HG03354 (cell line): ENCODE results near the gene RNASET2.
"Not testable (repeated sequence)": the region's sequence is repeated elsewhere in the genome, so short reads cannot be mapped to it uniquely, and the experiment has no call there.

Source experiments
- ATAC-seq: cut with Tn5 transposase; IDR thresholded peaks from one replicate; pipeline ENCODE4 v1.9.1; 2021; ENCODE audit warnings: mild to moderate bottlenecking; ENCODE audit not compliant: unreplicated experiment, poor library complexity, severe bottlenecking

RNASET2 gene

DNA sequence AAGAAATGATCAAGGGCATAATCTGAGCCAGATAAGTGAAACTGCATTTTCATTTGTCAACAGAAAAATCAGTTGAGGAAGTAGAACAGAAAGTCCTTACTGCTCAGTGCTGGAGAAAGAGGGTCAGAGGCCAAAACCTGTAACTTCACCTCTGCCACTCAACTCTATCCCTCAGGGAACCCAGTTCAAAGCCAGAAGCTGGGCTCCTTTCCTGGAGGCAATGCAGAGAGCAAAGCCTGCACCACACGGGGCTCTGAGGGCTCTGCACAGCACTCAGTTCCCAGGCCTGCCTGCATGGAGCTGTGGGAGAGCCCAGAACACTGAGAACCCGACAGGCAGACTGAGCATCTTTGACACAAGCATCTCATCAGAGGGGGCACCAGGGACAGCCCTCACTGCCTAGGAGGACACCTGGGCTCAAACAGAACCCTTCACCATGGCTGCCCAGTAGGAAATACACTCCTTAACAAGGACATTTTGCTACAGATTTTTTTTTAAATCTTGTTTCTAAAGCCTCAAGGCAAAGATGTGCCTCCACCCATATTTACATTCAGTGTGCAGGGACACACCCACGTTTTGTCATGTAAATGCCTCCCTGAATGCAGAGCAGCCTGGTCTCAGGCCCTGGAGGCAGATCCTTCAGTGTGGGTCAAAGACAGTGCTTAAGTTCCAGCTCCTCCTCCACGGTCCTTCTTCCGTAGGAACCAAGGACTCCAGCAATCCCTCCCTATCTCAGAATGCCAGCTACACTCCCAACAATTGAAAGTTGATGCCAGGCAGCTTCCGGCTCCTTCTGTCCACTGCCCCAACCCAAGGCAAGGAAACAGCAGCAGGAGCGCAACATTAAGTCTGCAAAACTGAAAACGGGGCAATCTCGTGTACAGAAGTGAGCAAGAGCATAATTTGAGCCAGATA is 6.6 kb downstream of the RNASET2 start:
- ATAC-seq, result no peak

DNA sequence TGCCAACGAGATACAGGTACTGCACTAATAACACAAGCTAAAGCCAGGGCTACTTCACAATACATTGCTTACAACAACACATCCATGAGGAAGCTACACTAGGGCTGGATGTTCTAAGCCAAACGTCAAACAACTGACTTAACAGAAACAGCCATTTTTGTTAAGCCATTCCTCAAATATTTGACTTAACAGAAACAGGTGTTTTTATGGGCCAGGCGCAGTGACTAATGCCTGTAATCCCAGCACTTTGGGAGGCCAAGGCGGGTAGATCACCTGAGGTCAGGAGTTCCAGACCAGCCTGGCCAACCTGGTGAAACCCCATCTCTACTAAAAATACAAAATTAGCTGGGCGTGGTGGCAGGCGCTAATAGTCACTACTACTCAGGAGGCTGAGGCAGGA is 7.6 kb downstream of the RNASET2 start:
- not testable (repeated sequence) for ATAC-seq

DNA sequence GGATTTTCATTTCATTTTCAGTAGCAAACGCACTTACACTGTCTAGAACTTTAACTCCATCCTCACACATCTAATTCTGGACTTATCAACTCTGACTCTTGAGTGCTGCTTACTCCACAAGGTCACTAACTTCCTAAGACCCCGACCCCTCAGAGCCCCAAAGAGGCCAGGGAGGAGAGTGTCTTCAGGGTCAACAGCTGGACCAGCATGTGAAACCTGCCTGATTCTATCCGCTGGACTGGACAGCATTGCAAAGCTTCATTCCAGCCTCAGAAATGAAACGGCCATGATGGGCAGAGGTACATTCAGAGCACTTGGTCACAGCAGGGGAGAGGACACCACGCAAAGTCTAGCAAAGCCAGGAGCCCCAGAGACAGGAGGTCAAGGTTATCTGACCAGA is 9.1 kb downstream of the RNASET2 start:
- ATAC-seq, result no peak

DNA sequence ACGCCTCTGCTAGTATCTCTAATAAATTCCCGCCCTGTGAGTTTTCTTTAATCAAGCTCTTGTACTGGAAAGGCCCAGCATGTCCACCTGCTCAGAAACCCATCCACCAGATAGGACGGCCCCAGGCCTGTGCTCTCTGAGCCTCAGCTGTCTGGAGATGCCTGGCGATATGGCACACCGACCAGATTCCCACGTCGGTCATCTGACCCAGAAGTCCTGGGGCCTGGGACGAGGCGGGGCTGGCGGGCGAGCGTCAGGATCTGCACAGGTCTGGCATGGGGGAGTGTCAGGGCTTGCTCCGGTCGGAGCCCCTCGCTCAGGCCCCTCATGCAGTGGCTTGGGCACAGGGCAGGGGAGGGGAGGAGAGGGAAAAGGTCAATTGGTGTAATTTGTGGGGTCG is 10.2 kb downstream of the RNASET2 start:
- no peak for ATAC-seq

DNA sequence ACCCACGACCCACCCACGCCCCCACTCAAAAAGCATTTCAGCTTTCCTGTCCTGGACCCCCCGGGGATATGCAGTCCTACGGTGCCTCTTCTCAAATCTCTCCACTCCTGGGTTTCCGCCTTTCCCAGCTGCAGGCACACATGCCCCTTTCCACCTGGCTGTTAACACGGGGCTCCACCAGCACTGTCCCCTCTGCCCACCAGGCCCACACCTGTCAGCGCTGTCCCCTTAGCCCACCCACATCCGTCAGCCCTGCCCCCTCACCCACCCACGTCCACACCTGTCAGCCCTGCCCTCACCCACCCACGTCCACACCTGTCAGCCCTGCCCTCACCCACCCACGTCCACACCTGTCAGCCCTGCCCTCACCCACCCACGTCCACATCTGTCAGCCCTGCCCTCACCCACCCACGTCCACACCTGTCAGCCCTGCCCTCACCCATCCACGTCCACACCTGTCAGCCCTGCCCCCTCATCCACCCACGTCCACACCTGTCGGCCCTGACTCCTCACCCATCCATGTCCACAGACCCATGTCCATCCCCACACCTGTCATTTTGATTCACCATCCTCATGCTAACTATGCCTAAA is 11.6 kb downstream of the RNASET2 start:
- ATAC-seq, result no peak

DNA sequence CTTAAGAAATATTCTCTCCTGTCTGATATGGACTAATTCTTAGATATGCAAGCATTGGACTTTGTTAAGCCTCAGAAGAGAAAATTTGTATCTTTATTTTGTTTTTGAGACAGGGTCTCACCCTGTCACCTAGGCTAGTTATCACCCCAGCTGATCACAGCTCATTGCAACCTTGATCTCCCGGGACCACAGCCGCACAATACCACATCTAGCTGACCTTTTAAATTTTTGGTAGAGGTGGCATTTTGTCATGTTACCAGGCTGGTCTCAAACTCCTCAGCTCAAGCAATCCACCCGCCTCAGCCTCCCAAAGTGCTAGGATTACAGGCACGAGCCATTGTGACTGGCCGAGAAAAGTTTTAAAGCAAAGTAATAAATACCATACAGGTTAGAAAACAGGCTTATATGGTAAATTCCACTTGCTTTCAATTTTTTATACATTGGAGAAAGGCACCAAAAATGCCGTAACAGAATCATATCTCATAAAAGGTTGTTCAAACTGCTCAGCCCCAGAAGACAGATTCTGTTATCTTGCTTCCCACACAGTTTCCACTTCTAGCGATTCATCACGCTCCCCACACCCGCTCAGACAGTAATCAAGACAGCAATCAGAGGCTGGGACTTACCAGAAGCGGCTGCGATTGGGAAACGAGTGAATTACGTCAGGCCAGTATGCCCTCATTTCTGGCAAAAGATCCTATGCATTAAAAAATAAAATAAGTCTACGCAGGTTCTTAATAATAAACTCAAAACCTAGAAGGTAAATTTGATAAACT is 13.8 kb downstream of the RNASET2 start:
- no peak for ATAC-seq

DNA sequence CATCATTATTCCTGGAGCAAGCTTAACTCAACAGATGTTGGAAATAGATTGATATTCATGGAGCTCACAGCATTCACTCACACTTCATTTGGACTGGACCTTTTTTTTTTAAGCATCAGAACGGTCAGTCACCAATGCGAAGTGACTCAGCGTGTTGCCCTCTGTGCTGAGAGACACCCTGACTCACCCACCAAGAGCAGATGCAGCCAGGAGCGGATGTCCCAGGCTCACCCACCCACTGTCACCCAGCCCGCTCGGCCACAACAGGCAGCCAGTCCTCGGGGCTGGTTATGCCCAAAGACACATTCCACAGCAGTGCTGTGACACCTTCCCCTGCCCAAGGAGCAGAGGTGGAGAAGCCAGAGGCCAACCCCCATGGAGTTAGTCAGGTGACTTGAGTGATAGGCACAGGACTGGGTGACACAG is 15.7 kb downstream of the RNASET2 start:
- no peak for ATAC-seq

DNA sequence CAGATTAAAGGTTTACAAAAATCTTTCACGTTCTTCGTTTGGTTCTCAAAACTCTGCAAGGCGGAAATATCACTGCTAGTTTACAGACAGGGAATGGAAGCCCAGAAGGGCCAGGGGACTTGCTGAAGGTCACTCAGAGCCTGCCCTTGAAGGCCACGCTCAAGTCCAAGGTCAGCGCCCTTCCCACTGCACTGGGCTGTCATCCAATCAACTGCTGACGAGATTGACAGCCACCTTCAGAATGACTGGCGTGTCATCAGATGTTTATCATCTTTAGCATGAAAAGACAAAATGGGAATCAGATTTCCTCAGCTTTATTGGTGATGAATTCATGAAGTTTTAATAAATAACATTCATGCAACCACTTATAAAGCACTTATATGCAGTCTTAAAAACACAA is 16.5 kb downstream of the RNASET2 start:
- no peak for ATAC-seq

DNA sequence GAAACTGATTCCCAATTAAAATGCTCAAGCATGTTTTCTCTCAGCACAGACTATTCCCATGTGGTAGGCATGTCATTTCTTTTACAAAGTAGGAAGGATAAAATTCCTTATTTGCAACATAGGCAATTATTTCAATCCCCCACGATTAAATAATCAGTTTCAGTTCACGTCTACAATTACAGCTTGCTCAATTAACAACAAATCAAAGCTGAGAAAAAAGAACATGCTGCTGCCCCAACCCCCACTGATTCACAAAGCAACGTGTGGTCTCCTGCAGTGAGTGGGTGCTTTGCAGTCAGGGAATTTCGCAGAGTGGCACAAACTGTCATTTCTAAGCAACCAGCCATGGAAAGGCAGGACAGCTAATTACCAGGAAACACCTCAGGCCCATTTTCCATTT is 17.0 kb downstream of the RNASET2 start:
- no peak for ATAC-seq

DNA sequence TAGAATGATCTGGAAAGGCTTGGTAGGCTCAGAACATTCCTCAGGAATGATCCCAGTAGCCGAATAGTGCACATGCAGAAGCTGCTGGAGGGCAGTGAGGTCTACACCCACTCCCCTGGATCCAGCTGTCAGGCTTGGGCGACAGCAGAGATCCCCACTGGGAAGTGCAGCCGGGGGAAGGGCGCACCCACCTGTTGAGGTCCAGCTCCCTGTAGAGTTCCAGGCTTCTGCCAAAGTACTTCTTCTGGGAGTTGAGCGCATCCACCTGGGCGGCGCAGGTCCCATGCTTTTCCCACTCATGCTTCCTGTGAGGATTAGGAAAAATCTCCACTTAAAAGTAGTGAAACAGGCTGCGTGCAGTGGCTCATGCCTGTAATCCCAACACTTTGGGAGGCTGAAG is 17.6 kb downstream of the RNASET2 start:
- no peak for ATAC-seq

DNA sequence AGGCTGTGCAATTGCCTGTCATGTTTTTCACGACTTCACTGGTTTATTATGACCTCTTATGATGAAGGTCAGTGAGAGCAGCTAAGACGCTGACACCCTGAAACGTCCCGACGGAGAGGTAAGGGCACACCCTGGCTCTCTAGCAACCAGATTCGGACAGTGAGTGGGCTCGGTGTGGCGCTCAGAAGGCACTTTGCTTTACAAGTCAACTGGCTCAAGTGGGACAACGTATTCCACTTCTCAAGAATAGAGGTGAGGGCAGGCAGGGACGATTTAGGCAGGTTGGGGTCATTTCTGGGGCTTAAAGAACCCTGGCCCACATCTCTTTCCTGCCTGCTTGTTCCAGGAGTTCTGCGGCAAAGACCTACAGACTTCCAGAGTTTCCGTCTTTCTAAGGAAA is 18.2 kb downstream of the RNASET2 start:
- ATAC-seq, result no peak

DNA sequence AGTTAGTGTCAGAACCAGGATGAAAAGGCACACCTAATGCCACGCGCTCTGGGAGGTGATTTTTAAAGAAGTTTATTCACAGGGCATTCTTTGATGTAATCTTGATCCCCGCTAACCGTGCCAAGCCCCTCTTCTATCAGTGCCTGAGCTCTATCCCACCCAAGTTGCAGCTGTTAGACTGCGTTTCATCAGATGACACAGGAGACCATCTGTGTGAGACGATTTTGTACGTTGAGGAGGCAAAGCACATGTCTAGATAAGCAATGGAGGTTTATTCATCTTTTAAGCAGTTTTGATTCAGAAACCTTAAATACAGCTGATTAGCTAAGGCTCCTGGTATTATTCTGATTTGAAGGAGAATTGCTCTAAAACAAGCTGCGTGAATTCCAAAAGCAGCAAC is 18.6 kb downstream of the RNASET2 start:
- no peak for ATAC-seq

DNA sequence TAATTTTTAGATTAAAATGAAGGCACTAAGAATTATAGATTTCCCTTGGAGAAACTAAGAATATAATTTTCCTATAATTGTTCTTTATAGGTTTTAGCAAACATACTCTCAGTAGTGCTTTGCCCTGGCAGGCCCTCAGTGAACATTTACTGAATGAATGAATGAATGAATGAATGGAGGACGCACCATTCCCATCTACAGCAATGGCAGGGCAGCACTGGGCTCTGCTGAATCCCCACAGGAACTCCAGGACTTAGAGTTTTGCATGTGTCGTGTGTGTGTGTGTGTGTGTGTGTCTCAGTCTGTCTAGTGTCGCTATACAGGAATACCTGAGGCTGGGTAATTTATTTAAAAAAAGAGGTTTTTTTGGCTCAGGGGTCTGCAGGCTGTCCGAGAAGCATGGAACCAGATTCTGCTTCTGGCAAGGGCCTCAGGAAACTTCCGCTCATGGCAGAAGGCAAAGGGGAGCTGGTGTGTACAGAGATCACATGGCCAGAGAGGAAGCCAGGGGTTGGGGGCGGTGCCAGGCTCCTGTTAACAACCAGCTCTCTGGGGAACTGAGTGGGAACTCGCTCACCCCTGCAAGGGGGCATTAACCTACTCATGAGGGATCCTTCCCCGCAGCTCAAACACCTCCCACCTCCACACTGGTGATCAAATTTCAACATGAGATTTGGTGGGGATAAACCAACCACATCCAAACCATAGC is 20.1 kb downstream of the RNASET2 start:
- ATAC-seq, result no peak

DNA sequence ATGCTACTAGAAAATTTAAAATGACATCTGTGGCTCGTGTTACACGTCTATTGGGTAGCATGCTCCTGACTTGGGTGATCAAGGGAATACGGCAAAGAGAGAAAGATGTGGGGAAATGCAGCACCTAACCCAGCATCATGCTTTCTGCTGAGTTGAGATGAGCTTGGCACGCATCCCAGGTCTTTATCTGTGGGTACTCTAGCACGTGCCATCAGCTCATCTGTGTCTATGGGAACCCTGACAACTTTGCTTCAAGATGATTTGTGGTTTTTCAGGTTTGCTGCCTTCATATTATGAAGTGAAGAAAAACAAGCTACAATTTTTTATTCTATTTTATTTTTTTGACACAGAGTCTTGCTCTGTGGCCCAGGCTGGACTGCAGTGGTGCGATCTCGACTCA is 21.0 kb downstream of the RNASET2 start:
- ATAC-seq, result no peak

DNA sequence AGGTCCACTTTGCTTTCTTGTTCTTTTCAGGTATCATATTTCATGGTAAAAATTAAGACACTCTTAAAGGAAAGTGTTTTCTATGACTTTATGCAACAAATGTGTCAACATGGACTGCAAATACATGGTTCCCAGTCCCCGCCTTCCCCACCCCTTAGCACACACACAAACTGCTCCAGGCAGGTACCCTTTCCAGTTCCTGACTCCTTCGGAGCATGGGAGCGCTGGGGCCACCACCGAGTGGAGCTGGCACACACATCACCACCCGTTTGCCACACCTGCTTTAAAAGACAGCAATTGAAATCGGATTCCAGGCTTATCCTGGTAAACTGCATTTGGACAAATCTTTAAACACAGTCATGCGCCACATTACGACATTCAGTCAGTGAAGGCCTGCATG is 22.2 kb downstream of the RNASET2 start:
- no peak for ATAC-seq

DNA sequence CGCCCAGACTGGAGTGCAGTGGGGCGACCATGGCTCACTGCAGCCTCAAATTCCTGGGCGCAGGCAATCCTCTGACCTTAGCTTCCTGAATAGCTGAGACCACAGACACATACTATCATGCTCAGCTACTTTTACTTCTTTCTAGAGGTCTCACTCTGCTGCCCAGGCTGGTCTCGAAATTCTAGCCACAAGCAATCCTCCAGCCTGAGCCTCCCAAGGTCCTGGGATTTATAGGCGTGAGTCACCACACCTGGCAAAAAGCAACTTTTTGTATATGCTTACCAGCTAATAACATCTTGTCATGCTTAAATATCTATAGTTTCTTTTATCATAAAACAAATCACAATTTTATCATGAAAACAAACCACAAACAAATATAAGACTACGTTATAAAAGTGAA is 23.0 kb downstream of the RNASET2 start:
- no peak for ATAC-seq

DNA sequence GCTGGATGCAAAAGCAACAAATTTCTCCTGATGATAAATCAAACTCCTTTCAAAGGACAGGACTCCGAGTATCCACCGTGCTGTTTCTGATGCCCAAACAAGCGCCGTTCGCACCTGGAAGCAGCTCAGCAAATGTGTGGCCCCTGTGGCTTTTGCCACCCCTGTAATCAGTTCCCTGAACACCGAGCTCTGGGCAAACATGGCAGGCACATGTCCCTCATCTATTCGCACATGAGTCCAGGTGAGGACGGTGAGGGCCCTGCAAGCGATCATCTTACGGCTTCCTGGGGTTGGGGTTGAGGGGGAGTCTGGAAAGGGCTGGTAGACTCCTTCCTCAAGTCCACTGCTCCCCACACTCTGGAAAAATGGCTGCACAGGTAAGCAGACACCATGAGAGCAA is 23.7 kb downstream of the RNASET2 start:
- no peak for ATAC-seq

DNA sequence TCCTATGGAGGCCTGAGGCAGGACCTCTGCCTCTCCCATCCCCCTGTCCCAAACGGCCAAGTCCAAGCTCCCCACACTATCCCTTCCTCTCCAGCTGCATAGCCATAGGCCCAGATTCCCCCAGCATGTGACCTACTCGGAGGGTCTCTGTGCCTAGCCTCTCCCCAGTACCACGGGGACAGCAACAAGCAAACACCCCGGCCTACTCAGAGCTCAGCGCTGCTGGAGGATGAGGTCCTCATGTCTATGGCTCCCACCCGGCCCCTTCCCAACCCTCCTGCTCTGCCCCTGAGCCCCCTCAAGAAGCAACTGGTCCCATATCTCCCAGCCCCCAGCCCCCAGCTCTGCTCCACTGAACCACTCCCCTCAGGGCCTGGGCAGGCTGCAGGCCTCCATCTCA is 24.2 kb downstream of the RNASET2 start:
- no peak for ATAC-seq

DNA sequence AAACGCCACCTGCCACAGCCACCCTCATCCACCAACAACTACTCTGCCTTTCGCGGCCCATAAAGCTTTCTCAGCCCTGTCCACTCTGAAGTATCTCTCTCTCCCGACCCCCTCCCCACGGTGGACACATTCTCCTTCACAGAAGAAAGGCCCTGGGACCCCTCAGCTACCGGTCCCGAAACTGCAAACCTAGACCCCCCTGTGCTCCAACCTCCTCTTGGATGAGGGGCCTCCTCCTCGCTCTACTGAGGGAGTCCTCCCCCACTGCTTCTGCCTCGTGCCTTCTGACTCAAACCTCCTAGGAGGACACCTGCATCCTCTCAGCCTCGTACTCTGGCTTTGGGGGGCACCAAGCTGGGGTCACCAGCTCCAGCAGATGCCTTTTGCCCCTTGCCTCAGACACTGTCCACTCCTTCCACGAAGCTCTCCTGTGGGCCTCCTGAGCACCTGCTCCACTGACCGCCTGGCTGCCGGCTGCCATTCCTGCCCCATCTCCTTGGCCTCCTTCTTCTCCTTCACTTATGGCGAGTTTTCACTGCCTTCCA is 24.9 kb downstream of the RNASET2 start:
- ATAC-seq, result no peak

DNA sequence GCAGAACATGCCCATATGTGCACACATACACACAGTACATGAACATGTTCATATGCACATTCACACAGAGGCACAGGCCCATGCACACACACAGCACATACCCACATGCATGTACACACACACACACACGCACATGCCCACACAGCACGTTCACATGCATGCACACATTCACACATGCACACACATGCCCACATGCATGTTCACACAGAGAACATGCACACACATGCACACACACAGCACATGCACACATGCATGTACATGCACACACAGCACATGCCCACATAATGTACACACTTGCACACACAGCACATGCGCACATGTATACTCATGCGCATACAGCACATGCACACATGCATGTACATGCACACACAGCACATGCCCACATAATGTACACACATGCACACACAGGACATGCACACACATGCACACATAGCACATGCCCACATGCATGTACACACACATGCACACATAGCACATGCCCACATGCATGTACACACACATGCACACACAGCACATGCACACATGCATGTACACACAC is 25.9 kb downstream of the RNASET2 start:
- no peak for ATAC-seq
